ENCODE results near the gene CLDND1.

The CLDND1 gene

DNA sequence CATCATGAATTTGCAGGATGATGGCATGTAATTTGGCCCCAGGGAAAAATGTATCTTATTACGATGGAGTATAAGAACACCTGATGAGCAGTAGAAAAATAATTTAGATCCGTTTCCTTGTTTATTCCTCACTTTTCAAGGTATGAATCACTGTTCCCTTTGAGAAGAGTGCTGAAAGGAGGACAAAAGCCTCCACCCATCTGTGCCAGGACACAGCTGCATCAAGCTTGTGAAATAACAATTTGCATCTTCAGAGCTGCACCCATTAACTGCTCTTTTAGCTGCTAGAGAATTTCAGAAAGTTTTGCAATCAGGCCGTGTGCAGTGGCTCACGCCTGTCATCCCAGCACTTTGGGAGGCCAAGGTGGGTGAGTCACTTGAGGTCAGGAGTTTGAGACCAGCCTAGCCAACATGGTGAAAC, 9.6 kb downstream of the CLDND1 start:
- no peak for DNase-seq

DNA sequence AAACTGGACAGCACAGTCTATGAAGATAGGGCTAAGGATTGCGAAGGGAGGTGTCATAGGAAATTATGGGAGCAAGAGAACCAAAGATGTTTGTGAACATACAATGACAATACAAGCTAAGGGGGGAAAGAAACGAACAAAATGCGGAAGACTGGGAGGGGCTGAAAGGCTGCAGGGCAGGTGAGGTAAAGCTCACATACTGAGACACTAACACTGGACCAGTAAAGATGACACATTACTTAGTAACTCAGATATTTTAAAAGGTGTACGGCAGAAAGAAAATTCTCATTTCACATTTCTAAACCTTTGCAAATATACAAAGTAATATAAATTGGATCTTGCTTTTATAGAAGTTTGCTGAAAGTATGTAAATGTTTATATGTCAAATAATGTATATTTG, 10.1 kb downstream of the CLDND1 start:
- DNase-seq: no peak

DNA sequence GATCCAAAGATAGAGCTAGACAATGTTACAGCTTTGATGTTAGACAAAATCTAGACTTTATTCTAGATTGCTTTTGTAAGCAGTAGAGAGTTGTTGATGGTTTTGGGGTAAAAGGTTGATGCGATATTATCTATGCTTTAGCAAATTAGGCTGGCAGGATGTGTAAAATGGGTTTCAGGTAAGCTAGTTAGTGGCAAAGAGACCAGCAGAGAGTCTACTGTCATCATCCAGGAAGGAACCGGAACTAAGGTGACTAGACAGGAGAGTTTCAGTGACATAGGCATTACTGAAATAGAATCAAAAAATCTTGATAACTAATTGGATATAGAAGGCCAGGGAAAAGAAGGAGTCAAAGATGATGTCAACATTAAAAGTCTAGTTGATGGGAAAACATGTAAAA, 14.1 kb downstream of the CLDND1 start:
- no peak for DNase-seq

DNA sequence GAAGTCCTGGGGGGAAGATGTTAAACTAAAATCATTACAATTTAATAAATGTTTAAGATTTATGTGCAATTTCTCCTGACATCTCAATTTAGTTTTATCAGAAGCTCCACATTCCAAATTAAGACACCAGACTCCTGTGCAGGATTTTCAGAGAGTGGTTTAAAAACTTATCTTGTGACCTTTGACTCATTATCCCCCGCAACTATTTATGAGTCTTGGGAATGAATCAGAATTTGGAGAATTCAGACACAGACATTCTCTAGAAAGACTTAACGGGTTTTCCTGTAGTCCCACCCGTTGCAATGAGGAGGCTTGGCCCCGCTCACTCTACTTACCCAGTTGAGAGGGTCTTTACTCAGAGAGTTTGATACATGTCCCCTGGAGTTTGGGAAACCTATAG, 18.2 kb downstream of the CLDND1 start:
- no peak for DNase-seq

DNA sequence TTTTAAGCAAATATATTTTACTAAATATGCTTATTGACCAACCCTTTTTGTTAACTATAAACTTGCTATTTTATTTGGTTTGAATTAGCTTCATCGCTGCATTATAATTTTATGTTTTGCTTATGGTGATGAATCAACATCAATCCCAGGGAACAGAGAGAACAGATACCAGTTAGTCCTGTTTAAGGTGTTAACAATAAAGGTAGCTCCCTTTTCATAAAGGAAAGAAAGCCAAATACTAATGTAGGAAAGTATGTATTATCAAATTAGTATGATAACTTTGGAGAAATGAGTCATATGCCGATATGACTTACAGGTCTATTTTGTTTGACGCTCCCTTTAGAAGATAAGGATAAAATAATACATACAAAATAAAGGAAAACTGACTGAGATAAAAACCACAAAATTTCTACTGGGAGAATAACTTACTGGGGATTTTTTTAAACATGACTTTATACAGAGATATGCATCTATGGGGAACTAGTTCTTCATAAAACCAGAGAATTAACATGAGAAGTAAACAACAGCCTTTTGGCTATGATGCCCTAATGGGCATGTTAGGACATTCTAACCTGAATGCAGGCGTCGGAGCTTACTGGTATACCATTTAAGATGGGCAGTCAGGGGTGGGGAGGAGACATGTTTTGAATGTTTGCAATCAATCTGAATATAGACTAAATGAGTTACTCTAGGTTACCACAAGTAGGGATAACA, 20.7 kb downstream of the CLDND1 start:
- DNase-seq: no peak

DNA sequence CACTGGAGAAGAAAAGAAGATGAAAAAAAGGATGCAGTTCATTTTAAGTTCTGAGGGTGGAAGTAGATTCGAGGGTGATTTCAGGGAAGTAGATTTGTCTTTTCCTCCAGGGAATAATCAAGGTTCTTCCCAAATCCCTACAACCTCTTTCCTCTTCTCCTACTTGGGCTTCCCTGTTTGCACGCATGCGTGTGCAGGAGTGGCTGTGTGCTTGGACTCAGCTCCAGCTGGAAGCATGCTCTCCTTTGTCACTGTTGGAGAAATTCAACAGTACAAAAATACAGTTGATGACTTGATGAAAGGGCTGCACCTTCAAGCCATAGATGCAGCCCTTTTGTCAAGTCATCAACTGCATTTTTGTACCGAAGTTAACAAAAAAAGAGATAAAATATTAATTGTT, 21.4 kb downstream of the CLDND1 start:
- DNase-seq: no peak

DNA sequence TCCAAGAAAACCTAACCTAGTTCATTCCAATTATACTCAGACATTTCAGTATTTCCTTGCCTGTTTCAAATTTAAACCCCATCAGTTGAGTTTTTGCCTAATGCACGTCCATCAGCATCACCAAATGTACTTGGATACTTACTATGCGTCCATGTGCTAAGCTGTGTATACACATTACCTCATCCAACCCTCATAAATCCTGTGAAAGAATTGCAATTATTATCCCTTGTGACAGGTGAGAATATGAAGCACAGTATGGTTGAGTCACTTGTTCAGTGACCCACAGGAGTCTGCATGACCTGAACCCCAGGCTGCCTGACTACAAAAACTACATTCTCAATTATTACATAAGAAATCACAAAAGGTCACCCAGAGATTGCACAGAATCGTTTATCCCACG, 22.7 kb downstream of the CLDND1 start:
- DNase-seq: no peak

DNA sequence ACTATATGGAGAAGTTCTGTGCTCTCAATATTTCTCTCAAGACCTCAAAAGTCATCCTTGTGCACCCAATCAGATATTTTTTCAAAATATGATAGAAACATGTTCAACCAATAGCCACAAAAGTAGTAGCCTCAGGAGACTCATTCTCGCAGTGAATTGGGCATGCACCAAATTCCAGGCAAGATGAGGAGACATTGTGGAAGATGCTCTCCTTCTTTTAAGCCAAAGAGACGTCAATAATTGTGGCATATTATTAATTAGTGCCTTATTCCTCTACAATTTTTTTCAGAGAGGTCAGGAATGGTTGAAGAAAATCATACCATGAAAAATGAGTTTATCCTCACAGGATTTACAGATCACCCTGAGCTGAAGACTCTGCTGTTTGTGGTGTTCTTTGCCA, 25.3 kb downstream of the CLDND1 start, which contains the start of gene OR5K2:
Gene OR5K2, plus strand, starts transcription at position 301 of the 400 bp plus-strand sequence. Its CDS starts 0 bp downstream, at position 301.
- no peak for DNase-seq

DNA sequence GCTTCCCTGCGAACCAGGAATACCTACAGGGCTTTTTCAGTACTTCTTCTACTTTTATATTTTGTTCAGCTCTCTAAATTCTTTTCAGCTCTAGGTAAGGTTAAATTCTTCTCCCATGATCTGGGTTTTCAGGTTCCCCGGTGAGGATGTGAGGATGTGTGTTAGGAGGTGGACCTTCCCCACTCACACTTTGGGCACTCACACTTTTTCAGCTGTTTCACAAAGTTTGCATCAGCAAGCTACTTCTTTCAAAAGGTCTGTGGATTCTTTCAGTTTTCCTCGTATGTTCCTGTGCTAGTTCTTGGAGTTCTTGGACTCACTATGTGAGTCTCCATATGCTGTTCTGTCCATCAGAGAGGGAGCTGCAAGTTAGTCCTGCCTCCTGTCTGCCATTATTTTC, 39.1 kb downstream of the CLDND1 start:
- DNase-seq: no peak

DNA sequence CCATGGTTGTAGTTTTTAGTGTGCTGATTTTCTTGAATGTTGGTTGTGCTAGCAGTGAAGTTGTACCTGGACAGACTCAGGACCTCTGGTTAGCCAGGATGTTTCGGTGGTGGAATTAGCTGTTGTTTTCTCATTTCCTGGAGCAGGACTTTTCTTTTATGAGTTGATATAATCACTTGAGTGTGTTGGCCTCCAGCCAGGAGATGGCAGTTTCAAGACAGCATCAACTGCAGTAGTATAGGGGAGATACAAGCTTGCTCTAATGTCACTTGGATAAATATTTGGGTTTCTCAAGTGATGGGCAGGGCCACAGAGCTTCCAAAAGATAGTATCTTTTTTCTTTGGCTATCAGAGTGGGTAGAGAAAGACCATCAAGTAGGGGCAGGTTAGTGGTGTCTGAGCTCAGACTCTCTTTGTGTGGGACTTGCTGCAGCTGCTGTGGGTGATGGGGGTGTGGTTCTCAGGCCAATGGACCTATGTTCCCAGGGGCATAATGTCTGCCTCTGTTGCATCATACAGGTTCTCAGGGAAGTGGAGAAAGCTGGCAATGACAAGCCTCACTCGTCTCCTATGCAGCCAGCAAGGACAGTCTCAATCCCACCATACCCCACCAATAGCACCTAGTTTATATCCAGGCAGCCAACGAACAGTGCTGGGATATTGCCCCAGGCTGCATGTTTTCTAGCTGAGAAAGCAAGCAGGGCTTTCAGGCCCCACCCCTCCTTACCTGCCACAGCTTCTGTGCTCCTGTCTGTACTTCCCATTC, 39.8 kb downstream of the CLDND1 start:
- DNase-seq: no peak
